HepG2 (cell line): ENCODE data around the gene NTM. TPM values are rescaled to one million over a fixed set of nuclear protein-coding genes. Genes with fewer than 3 reads are reported as not detected.

Source experiments
- ATAC-seq: fragments of 200-7000 bp; cut with Tn5 transposase; 3 replicates; pipeline ENCODE4 v1.9.1; 2020; ENCODE audit warnings: mild to moderate bottlenecking, moderate library complexity
- BruUV-seq: library from RNA; stranded (reverse); fragments of 400-500 nt; replicated peaks from 2 replicates; lab custom pipeline; 2021; lab: Mats Ljungman, UMichigan
- CTCF ChIA-PET: fragments of 300-600 bp; formaldehyde crosslinking; extraction: SDS; loops from one replicate; lab custom pipeline; 2021; ENCODE audit warnings: low total read pairs, inconsistent platforms, low intra/inter-chr PET ratio; lab: Yijun Ruan, JAX
- POLR2A ChIA-PET: fragments of 350-600 bp; sonication (Branson Sonifier 250); formaldehyde crosslinking; loops from one replicate; lab custom pipeline; 2020; ENCODE audit warnings: antibody characterized with exemption, inconsistent platforms; lab: Yijun Ruan, JAX
- DNase-seq: peaks from one replicate; pipeline ENCODE4 v3.0.0-alpha.2; 2015; ENCODE audit warnings: low spot score
- FAIRE-seq: peaks from 3 replicates; lab custom pipeline; 2011; peaks lifted over from hg19 to GRCh38; lab: Jason Lieb, UNC
- H2AFZ ChIP-seq: one replicate; pipeline ENCODE4 v1.6.1; 2011; ENCODE audit warnings: low read length, inconsistent platforms
- H3K27ac ChIP-seq: fragments of 300-600 bp; 3 replicates; pipeline ENCODE4 v1.8.0; 2011; ENCODE audit warnings: mixed run types, mild to moderate bottlenecking, mixed read lengths, low read length, inconsistent platforms; ENCODE audit not compliant: insufficient read depth; ENCODE audit errors: extremely low read length
- H3K27me3 ChIP-seq, 2 experiments: fragments of 200-600 bp in 1 of 2; 2 replicates in 1 of 2; 3 replicates in 1 of 2; pipeline versions ENCODE4 v1.6.0 to v1.8.0; 2011; ENCODE audit warnings: low read length in 2 of 2, mild to moderate bottlenecking in 2 of 2, moderate library complexity in 2 of 2, inconsistent platforms in 1 of 2; ENCODE audit not compliant: insufficient read depth in 2 of 2, control insufficient read depth in 1 of 2
- H3K36me3 ChIP-seq, 2 experiments: fragments of 200-600 bp in 1 of 2; replicated peaks in 1 of 2; 2 replicates in 1 of 2; 3 replicates in 1 of 2; pipeline versions ENCODE4 v1.5.1 to v1.8.0; 2011; ENCODE audit warnings: low read length in 2 of 2, inconsistent platforms in 1 of 2; ENCODE audit not compliant: insufficient read depth in 2 of 2, control insufficient read depth in 1 of 2
- H3K4me1 ChIP-seq: 2 replicates; pipeline ENCODE4 v1.5.1; 2012; ENCODE audit warnings: low read length, inconsistent platforms; ENCODE audit not compliant: insufficient read depth
- H3K4me2 ChIP-seq: 2 replicates; pipeline ENCODE4 v1.6.0; 2011; ENCODE audit warnings: low read depth, low read length, inconsistent platforms
- H3K4me3 ChIP-seq, 3 experiments: fragments of 200-600 bp in 1 of 3; sonication (generic), shearing (Covaris generic) in 1 of 3; replicated peaks in 1 of 3; 2 replicates each; pipeline ENCODE4 v1.5.1; 2011 to 2016; ENCODE audit warnings: low read length in 3 of 3, inconsistent platforms in 2 of 3, low read depth in 2 of 3, mild to moderate bottlenecking in 2 of 3, control low read depth in 1 of 3, mixed read lengths in 1 of 3; ENCODE audit not compliant: insufficient read depth in 1 of 3
- H3K79me2 ChIP-seq: one replicate; pipeline ENCODE4 v1.6.1; 2011; ENCODE audit warnings: low read length, inconsistent platforms; ENCODE audit not compliant: insufficient read depth
- H3K9ac ChIP-seq: 2 replicates; pipeline ENCODE4 v1.6.0; 2011; ENCODE audit warnings: mild to moderate bottlenecking, low read depth, low read length, inconsistent platforms; ENCODE audit not compliant: insufficient read depth
- H3K9me3 ChIP-seq: 2 replicates; pipeline ENCODE4 v1.5.1; 2012; ENCODE audit warnings: mild to moderate bottlenecking, low read length
- H4K20me1 ChIP-seq: 2 replicates; pipeline ENCODE4 v1.6.0; 2011; ENCODE audit warnings: inconsistent platforms, mild to moderate bottlenecking, low read length, moderate library complexity; ENCODE audit not compliant: insufficient read depth
- GZF1 ChIP-seq: sonication (generic); formaldehyde crosslinking; IDR thresholded peaks from 2 replicates; pipeline ENCODE4 v1.5.1; 2020; ENCODE audit warnings: mild to moderate bottlenecking, missing genetic modification reagents
- PRMT3 ChIP-seq: sonication (generic); formaldehyde crosslinking; IDR thresholded peaks from 2 replicates; pipeline ENCODE4 v1.8.1; 2022; ENCODE audit warnings: low read depth, mild to moderate bottlenecking, moderate library complexity, missing genetic modification reagents, borderline replicate concordance
- TBX2 ChIP-seq: sonication (generic); formaldehyde crosslinking; IDR thresholded peaks from 2 replicates; pipeline ENCODE4 v1.5.0; 2020; ENCODE audit warnings: missing genetic modification reagents, mild to moderate bottlenecking, borderline replicate concordance
- WGBS: methylation state at CpG from one replicate; pipeline ENCODE4 v1.1.6; 2017; ENCODE audit warnings: low lambda C conversion rate; 5-methylcytosine and 5-hydroxymethylcytosine counted together
- in situ Hi-C: cut with HindIII; loops from 2 replicates; pipeline ENCODE4 v1.10.0; 2017; ENCODE audit warnings: low pct_unique_long_range_greater_than_20kb; ENCODE audit not compliant: extremely low pct_ligation_motif_present
- intact Hi-C: fragments of 100-400 bp; cut with micrococcal nuclease; formaldehyde crosslinking; loops from one replicate; pipeline ENCODE4 v1.10.0; 2022; ENCODE audit not compliant: unreplicated experiment
- polyA plus RNA-seq, 8 experiments: library from polyadenylated mRNA; depleted of rRNA in 3 of 8; stranded (reverse) in 7 of 8; unstranded in 1 of 8; fragments of >200 nt; fragmentation: Illumina TruSeq in 4 of 8; extraction: Trizol in 4 of 8; gene quantifications; 2 replicates each; pipeline versions ENCODE4 v1.2.1 to v1.2.3, GENCODE V29; 2011 to 2016; ENCODE audit warnings: low read depth in 4 of 8, missing spikeins in 1 of 8, mixed read lengths in 1 of 8; ENCODE audit not compliant: insufficient read depth in 1 of 8
- total RNA-seq, 5 experiments: library from RNA; depleted of rRNA; stranded (reverse); fragments of >200 nt; fragmentation: Illumina TruSeq; extraction: Trizol; gene quantifications; 2 replicates each; pipeline ENCODE4 v1.2.3, GENCODE V29; 2016; ENCODE audit warnings: low read depth in 1 of 5

NTM gene
- total and polyA plus RNA-seq, 2 of the 13 experiments (the other 11 are each of a cell fraction or from before 2014, with no cell fraction given) = not detected

- no peak overlapping the region for H3K9ac ChIP-seq
- H3K27ac ChIP-seq = no peak overlapping the region
- no peaks in the 10 kb centered on the region for H3K36me3 ChIP-seq
- H2AFZ ChIP-seq = no peak overlapping the region
- no peaks in the 10 kb centered on the region for H3K79me2 ChIP-seq
- no peaks in the 10 kb centered on the region for H3K27me3 ChIP-seq
- DNase-seq (no peak), FAIRE-seq (no peak), ATAC-seq (no peak)
- BruUV-seq = no TSS peak
- TF ChIP-seq GZF1 (no peak), TBX2 (CRISPR knock-in tag) (no peak)
- ChIA-PET POLR2A (no interaction called here), CTCF (no interaction called here)
- in situ Hi-C loops (no loop called here), intact Hi-C loops (no loop called here)
- H3K9me3 ChIP-seq = no peaks in the 10 kb centered on the region
- H3K4me1 ChIP-seq = no peaks in the 10 kb centered on the region
- WGBS = 9% methylated on average over 4 of the region's 4 CpGs
- no peak overlapping the region for H3K4me2 ChIP-seq
- H4K20me1 ChIP-seq = no peaks in the 10 kb centered on the region
- no peak overlapping the region for H3K4me3 ChIP-seq
These were observed 555.4 kb downstream of the NTM start for GRCh38 chr11:131925829-131926228.

GRCh38 chr11:131928992-131929391 lies 558.6 kb downstream of the NTM start:
- no peak for FAIRE-seq
- H3K9ac ChIP-seq = no peak overlapping the region
- H3K9me3 ChIP-seq = no peaks in the 10 kb centered on the region
- no peaks in the 10 kb centered on the region for H4K20me1 ChIP-seq
- no peak overlapping the region for H3K27ac ChIP-seq
- WGBS = 33% methylated on average over 11 of the region's 11 CpGs
- BruUV-seq = no TSS peak
- H3K4me3 ChIP-seq = no peak overlapping the region
- ATAC-seq = no peak
- in situ Hi-C loops (no loop called here), intact Hi-C loops (no loop called here)
- H3K4me1 ChIP-seq = no peaks in the 10 kb centered on the region
- no peak overlapping the region for H2AFZ ChIP-seq
- ChIA-PET CTCF (no interaction called here), POLR2A (no interaction called here)
- H3K4me2 ChIP-seq = no peak overlapping the region
- no peaks in the 10 kb centered on the region for H3K36me3 ChIP-seq
- H3K27me3 ChIP-seq = no peaks in the 10 kb centered on the region; a peak in 1 of 5 replicates
- no peak for DNase-seq
- H3K79me2 ChIP-seq = no peaks in the 10 kb centered on the region
- no peak for TF ChIP-seq PRMT3 (CRISPR knock-in tag)
